NCI-H128 (cell line): Measurements from ENCODE around the gene PTPRE.

ENCODE experiments used
- DNase-seq: peaks from one replicate; lab custom pipeline; 2025; ENCODE audit not compliant: unreplicated experiment; lab: John Stamatoyannopoulos, UW

The PTPRE gene

GRCh38 chr10:127949831-127950230 lies 42.9 kb downstream of the PTPRE start:
- no peak for DNase-seq

GRCh38 chr10:127951861-127952574 lies 45.1 kb downstream of the PTPRE start:
- DNase-seq = no peak

DNA sequence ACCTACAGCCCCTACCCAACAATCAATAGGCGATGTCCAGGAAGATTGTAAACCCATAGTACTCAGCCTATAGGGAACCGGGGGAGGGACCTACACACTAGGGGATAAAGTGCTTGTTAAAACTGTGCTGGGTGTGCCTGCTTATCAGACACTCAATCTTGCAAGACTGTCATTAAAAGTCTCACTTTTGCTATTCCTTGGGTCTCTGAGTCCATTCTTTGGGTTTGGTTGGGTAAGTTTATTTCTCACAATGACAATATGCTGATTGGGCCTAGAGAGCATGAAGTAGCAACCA lies 45.6 kb downstream of the PTPRE start:
- no peak for DNase-seq

DNA sequence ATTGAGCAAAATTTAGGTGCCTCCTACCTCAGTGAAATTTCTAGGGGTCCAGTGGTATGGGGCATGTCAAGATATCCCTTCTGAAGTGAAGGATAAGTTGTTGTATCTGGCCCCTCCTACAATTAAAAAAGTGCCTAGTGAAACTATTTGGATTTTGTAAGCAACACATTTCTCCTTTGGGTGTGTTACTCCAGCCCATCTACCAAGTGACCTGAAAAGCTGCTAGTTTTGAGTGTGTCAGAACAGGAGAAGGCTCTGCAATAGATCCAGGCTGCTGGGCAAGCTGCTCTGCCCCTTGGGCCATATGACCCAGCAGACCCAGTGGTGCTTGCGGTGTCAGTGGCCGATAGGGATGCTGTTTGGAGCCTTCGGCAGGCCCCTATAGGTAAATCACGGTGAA lies 46.0 kb downstream of the PTPRE start:
- no peak for DNase-seq

GRCh38 chr10:127953876-127954275 lies 47.0 kb downstream of the PTPRE start:
- DNase-seq = no peak

GRCh38 chr10:127959428-127959827 lies 52.5 kb downstream of the PTPRE start:
- no peak for DNase-seq

DNA sequence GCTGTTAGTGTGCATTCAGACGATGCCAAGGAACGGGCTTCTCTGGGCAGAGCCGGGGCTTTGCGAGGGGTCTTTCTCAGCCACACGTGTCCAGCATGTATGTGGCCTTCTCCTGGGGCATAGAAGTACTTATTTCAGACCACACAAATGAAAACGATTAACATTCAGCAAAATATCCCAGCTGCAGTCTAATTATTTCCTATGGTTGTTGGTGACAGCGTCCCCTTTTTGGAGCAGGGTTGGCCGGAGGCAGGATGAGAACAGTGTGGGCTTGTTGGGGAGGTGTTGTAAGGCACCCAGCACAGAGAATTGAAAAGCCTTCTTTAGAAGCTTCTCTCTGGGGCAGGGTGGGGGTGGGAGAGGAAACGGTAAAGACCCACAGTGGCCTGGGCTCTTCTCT lies 54.2 kb downstream of the PTPRE start:
- no peak for DNase-seq

- DNase-seq = no peak
Observed at GRCh38 chr10:127962205-127962604, 55.3 kb downstream of the PTPRE start.

- DNase-seq = no peak
Observed at GRCh38 chr10:127963136-127963535, 56.2 kb downstream of the PTPRE start.

GRCh38 chr10:127964621-127965020 lies 57.7 kb downstream of the PTPRE start:
- DNase-seq = no peak

DNA sequence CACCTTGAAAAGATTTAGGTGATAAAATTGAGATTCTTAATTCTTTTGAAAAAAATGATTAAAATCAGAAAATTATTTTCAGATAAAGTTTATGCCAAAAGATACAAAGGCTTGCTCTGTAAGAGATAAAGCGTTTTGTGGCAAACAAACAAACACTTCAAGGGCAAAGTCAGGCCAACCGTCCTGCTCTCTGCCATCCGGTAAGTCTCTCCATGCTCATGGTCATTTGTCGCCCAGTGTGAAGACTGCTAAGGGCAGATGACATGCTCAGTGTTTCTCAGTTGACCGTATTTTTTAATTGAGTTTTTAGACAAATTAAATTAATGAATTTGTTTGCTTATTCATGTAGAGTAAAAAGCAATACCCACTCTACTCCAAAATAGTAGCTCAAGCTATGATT lies 60.0 kb downstream of the PTPRE start:
- DNase-seq = no peak

GRCh38 chr10:127968027-127968441 lies 61.1 kb downstream of the PTPRE start:
- DNase-seq = no peak

GRCh38 chr10:127968659-127969058 lies 61.8 kb downstream of the PTPRE start:
- no peak for DNase-seq

GRCh38 chr10:127971101-127971946 lies 64.4 kb downstream of the PTPRE start:
- DNase-seq = no peak

- no peak for DNase-seq
Observed at GRCh38 chr10:127971963-127972615, 65.2 kb downstream of the PTPRE start.

DNA sequence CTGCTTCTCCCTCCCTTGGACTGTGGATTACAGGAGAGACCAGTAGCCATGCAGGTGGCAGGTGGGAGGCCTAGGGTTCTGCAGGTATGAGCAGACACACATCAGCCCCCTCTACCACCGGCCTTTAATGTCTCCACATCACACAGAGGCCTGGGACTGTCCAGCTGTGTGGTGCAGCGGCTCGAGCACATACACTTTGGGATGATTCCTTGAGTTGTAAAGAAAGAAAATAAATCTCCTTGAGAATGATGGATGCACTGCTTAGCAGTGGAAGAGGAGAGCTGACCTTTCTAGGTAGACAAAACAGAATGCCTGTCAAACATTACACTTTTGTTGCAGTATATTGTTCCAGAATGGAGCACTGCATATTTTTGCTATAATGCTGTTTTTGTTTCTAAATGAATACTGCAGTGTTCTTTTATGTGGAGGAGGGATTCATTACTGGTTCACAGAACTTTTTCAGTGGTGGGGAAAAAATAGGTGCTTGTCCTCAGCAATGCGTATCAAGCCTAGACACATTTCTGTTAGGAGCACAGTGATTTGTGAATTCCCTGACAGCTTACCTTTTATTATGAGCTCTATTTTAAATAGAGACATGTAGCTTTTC lies 66.0 kb downstream of the PTPRE start:
- DNase-seq = no peak

- no peak for DNase-seq
Observed at GRCh38 chr10:127973791-127974311, 66.9 kb downstream of the PTPRE start.

DNA sequence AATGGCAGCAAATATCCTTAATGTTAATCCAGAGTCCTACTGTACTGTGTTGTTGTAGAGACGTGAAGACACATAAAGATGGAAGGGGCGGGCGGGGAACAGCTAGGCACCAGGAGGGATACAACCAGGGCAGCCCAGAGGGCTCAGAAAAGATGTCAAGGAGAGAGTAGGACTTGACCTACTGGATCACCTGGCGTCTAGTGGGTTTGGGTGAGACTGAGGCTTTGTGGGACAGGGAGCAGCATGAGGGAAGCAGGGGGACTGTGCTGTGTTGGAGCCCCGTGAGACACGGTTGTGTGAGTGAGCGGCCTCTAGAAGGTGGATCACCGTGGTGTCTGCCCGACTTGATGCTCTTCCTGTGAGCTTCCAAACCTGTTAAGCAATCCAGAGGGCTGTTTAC lies 68.0 kb downstream of the PTPRE start:
- DNase-seq = no peak

DNA sequence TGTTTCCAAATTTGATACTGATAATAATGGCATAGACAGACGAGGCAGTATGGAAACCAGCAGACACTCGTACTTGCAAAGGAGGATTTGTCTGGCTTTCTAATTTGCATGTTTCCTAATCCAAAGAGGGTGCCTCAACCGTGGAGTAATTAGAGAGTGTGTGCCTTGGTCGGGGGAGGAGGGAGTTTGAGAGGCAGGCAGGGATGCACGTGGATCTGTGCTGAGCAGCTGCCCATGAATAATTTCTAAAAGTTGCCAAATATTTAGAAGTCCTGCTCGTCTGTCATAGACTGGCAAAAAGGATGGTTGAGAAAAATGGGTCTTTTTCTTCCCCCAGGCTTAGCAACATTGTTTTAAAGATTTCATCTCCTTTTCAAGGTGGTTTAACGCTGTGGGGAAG lies 69.4 kb downstream of the PTPRE start:
- DNase-seq = no peak

- DNase-seq = no peak
Observed at GRCh38 chr10:127976701-127977356, 69.9 kb downstream of the PTPRE start.
